ENCODE results near the gene GSE1.
A peak's percentile ranks its signal among the peaks of the same experiment; 100 is the strongest.

GSE1 gene

DNA sequence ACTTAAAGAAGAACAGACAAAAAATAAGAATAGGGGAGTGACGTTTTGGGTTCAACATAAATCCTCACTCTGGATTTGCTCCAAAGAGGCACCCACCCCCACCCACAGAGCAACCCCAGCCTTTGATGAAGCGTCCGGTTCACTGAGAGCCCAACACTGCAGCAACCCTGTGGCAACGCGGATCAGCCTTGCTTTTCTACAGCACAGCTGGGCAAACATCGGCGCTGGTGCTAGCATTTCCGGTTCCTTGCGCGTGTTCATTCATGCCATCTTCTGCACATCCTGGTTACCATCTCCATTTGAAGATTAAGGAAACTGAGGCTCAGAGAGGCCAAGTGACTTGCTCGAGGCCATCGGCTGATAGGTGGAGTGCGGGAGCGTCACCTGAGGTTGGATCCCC lies 84.3 kb downstream of the GSE1 start:
- DNase-seq (ENCODE audit: low spot score) (no peak), FAIRE-seq (no peak)

DNA sequence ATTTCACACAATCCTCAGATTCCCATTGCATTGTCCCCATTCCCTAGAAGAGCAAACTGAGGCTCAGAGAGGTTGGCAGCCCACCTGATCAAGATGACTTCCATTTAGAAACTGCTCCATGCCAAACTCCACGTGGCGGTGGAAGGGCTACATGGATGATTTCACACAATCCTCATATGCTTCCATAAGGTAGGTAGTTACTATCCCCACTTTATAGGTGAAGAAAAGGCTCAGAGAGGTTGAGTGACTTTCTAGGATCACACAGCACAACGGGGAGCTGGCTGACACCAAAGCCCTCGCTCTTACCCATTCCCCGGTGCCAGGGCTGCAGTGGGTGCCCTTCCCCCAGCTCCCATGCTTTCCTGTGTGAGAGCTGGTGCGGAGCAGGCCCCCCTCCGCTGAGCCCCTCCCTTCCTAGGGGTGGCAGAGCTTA lies 85.4 kb downstream of the GSE1 start:
- FAIRE-seq (no peak), DNase-seq (ENCODE audit: low spot score) (no peak)

DNA sequence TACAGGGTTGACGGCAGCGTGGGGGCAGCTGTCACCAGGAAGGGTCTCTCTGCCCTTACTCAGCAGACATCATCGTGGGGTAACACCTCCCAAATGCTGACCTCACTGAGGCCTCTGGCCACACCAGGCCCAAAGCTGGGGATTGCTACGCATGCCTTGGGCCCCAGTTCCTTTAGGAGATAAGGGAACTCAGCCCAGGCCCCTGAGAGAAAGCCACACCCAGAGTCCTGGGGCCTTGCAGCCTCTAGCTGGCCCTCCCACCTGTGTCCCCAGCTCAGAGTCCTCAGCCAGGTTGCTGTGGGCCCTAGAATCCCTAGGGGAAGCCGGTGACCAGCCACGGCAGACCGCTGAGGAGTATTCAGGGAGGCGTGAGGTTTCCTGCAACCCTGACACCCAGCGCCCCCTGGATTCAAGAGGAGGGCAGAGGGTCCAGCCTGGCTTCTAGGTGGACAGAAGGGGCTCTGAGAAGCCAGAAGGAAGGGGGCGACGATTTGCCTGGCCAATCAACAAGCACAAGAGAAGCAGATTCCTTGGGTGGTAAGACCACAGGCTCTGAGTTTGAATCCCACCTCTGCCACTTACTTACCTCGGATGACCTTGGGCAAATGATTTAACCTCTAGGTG lies 85.9 kb downstream of the GSE1 start:
- DNase-seq (ENCODE audit: low spot score) (no peak), FAIRE-seq (no peak)

DNA sequence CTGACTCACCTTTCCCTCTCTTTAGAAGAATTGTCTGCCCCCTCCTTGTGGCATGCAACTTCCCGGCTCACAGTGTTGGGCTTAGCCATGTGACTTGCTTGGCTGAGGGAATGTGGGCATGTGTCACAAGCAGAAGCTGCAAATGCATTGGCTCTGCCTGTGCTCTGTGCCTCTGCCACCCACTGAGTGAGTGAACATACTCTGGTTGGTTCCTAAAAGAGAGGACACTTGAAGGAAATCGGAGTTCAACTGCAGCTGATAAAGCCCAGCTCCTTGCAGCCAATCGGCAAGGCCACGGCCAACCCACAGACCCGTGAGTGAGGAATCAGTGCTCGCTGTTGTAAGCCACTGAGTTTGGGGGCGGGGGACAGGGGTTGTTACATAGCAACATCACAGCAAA lies 86.5 kb downstream of the GSE1 start:
- peak; percentile 62 for DNase-seq (ENCODE audit: low spot score)
- FAIRE-seq = peak; percentile 8

DNA sequence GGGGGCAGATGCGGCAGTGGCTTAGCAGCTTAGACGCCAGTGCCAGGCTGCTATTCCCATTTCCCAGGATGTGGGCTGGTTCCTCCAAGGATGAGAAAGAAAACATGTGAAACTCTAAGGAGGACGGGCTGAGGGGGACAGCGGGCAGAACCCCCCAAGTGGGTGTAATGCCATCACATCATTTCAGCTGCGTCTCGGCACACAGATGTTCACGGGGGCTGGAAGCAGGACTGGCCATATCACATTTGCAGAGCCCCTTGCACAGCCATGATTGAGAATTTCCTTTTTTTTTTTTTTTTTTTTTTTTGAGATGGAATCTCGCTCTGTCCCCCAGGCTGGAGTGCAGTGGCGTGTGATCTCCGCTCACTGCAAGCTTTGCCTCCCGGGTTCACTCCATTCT lies 90.9 kb downstream of the GSE1 start:
- DNase-seq (ENCODE audit: low spot score) = no peak
- FAIRE-seq = no peak

DNA sequence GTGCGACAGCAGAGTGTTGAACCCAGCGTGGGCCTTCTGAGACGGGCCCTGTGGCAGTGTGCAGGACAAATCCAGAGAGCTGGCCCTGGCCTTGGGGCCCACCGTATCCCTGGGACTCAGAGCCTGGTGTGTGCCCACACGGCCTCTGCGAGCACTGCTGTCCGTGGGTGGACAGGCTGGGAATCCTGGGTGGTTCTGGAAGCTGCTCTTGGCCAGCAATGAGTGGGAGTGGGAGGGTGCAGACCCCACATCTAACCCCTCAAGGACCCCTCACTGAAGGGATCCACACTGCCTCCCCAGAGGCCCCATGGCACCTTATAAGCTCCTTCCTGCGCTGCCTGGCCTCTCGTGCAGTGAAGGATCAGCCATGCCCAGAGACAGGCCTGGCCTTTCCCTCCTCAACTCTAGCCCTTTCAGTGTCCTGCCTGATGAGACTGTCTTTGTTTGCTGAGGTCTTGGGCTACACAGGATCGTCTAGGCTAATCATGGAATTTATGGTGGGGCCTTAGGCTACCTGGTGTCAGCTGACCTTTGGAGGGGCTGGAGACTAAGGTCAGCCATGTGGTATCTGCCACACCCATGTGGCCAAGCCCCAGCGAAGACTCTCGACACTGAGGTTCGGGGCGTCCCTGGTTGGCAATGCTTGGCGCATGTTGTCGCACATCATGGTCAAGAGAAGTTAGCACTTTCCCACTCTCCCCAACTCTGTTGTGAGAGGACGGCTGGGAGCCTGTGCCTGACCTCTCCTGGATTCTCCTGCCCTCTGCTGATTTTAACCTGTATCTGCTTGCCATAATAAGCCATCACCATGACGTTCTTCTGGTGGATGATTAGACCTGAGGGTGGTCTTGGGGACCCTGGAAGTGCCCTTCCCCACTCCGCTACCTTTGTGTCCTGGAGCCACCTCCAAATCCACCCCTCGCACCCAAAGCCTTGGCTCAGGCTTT lies 92.1 kb downstream of the GSE1 start:
- FAIRE-seq = no peak

DNA sequence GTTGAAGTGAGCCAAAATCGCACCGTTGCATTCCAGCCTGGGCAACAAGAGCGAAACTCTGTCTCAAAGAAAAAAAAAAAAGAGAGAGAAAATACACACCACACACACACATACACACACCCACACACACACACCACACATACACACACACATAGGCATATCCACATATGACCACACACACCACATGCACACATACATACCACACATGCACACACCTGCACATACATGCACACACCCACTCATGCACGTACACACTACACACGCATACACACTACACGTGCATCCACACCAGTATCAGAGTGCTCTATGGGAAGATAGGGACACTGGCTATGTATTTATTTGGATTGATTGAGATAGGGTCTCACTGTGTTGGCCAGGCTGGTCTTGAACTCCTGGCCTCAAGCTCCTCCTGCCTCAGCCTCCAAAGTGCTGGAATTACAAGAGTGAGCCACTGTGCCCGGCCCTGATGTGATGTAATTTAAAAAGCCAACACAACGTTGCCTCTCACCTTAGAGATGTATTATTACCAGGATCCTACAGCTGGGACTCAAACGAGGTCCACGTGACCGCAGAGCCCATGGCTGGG lies 93.4 kb downstream of the GSE1 start:
- DNase-seq (ENCODE audit: low spot score) (no peak), FAIRE-seq (no peak)

More for the DNA sequence above, 92.1 kb downstream of the GSE1 start:
- DNase-seq (ENCODE audit: low spot score) = no peak

DNA sequence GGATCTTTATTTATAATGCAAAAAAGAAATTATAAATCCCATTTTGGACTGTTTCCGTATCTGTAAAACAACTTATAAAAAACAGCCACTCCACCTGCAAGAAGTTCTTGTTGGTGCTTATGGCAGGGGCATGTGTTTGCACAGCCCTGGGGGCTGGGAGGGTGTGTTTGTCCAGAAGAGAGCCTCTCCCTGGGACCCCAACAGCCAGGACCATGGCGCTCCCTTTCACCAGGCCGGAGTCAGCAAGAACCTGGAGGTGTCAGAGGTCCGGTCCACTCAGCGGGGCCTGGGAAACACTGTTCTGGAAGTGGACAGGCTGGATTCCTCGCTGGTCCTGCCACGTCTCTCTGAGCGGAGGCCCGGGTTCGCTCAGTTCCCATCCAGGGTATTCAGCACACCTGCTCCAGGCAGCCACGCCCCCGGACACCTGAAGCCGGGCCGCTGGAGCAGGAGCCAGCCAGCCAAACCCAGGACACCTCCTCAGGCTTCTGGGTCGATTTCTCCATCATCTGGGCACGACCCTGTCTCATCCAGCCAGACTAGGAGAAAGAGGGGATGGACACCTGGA lies 94.5 kb downstream of the GSE1 start:
- FAIRE-seq (no peak), DNase-seq (ENCODE audit: low spot score) (no peak)

DNA sequence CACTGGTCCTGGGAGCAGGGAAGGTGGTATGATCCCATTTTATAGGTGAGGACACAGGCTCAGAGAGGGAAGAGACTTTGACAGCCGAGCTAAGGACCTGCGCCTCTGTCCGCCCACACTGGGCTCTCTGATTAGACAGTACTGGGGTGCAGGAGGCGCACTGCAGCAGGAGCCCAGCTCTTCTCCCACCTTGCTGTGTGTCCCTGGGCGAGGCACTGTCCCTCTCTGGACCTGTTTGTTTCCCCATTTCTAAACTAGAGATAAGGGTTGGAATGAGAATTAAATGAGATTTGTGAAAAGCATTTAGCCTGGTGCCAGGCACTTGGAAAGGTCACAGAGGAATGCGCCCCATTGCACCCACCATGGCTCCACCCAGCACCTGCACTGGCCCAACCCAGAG lies 95.2 kb downstream of the GSE1 start:
- DNase-seq (ENCODE audit: low spot score) (no peak), FAIRE-seq (no peak)

DNA sequence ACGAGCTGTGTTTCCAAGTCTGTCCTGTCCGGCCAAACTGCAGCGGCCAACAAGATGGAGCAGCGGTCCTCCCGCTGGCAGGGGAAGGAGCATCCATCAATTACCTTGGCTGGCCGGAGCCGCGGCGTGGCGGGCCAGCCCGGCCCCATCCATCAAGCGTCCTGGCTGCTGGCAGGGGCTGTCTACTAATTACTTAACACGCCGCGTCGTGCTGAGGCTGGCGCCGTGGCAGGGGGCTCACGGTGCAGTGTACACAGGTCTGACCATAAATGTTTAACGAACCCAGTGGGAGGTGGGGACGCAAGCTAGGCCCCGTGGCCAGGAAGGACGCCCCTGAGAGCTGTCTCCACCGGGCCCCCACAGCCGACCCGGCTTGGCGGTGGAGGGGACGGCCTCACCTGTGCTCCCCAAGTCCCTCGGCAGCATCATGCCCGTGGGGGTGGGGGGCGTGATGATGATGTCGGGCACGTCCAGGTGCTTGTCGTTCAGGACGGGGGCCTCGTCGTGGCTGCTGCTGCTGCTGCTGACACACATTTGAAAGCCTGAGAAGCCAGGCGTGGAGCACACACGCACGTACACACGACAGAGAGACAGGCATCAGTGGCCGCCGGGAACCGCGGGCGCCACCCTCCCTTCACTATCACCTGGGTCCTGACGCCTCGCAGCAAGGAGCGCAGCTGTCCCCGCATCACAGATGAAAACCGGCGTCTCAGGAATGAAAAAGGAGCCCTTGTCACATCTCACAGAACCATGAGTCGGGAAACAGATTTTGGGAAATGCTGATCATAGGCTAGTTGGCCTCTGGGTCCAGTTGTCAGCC lies 96.9 kb downstream of the GSE1 start:
- FAIRE-seq (no peak), DNase-seq (ENCODE audit: low spot score) (no peak)

DNA sequence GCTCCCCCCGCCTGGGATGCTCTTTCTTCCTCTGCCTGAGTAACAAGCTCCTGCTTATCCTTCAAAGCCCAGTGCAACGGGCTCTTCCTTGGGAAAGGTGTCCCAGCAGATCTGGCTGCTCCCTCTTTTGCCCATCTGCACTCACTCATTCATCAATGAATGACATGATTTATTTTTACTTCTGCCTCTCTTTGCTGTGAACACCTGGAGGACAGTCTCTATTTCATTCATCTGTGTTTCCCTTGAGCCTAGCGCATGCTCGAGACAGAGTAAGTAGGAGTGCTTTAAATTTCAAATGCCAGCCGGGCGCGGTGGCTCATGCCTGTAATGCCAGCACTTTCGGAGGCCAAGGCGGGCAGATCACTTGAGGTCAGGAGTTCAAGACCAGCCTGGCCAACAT lies 97.6 kb downstream of the GSE1 start:
- DNase-seq (ENCODE audit: low spot score) (no peak), FAIRE-seq (no peak)

DNA sequence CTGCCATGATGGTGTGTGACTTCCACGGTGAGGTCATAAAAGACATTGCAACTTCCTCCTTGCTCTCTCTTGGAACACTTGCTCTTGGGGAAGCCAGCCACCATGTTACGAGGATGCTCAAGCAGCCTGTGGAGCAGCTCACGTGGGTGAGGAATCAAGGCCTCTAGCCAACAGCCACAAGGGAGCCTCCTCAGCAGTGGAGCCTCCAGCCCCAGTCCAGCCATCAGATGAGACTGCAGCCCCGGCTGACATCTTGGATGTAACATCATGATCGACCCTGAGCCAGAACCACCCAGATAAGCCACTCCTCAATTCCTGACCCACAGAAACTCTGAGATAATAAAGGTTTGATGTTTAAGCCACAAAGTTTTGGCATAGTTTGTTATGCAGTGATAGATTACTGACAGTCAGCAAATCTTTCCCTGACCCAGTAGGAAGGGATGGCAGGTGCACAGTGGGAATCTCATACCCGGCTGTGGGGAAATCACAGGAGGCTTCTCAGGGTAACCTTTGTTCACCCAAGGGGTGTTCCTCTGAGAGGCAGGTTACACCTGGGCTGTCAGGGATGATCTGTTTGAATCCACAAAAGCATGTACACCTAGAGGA lies 99.0 kb downstream of the GSE1 start:
- no peak for FAIRE-seq
- no peak for DNase-seq (ENCODE audit: low spot score)

DNA sequence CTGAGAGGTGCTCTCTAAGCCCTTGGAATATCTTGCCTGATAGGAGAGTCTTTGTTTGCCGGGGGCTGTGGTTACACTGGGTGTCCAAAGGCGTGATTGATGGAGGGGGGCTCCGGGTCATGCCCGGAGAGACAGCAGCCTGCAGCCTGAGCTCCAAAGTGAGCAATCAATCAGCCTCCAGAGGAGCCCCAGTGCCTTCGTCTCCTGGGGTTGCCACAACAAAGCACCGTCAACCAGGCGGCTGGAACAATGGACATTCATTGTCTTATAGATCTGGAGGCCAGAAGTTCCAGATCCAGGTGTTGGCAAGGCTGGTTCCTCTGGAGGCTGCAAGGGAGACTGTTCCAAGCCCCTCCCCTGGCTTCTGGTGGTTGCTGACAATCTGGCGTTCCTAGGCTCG lies 99.7 kb downstream of the GSE1 start:
- no peak for FAIRE-seq

DNA sequence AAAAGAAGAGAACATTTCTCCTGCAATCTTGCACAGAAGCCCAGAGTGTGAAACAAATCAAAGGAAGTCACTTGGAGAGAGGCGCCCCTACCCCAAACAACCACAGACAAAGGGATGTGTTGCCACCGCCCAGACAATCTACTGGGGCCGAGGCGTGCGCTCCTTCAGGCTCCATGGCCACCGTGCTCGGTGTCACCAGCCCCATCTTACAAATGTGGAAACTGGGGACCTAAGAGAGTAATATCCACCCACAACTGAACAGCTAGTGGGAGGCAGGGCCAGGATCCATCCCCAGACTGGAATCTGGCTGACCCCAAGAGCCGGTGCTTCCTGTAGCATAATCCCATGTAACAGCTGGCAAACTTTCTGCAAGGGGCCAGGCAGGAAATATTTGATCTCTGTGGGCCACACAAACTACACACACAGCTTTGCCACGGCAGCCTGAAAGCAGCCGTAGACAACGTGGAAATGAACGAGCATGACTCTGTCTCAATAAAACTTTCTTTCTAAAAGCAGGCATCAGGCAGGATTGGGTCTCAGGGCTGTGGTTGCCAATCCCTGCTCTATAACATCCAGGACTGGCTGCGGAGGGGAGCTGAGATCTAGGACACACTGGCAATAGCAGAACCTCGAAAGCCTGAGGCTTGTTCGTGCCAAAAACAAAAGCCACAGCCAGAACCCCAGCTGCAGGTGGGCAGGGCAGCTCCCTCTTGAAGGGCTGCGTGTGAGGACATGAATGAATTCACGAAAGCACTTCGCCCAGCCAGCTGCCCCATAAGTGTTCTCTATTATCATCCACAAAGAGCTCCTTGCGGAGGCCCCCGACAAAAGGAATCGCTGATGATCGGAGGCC lies 102.3 kb downstream of the GSE1 start:
- no peak for DNase-seq (ENCODE audit: low spot score)

More for the DNA sequence above, 99.7 kb downstream of the GSE1 start:
- no peak for DNase-seq (ENCODE audit: low spot score)

DNA sequence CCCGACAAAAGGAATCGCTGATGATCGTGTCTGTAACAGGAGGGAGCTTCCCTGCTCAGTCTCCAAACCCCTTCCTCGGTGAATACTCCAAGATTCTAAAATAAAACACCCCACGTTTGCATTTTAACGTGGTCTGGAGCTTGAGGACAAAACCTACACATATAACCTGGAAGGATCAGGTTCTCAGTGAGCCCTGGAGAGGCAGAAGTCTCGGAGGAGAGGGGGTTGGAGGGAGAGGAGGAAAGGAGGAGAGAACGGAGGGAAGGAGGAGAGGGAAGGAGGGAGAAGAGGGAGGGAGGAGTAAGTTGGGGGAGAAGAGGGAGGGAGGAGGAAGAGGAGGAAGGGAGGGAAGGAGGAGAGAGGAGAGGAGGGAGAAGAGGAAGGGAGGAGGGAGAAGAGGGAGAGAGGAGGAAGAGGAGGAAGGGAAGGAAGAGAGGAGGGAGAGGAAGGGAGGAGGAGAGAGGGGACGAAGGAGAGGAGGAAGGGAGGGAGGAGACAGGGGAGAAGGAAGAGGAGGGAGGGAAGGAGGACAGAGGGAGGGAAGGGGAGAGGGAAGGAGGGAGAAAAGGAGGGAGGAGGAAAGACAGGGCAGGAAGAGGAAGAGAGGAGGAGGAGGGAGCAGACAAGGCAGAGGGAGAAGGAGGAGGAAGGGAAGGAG lies 103.0 kb downstream of the GSE1 start:
- no peak for DNase-seq (ENCODE audit: low spot score)
- no peak for FAIRE-seq

More for the DNA sequence above, 102.3 kb downstream of the GSE1 start:
- no peak for FAIRE-seq

DNA sequence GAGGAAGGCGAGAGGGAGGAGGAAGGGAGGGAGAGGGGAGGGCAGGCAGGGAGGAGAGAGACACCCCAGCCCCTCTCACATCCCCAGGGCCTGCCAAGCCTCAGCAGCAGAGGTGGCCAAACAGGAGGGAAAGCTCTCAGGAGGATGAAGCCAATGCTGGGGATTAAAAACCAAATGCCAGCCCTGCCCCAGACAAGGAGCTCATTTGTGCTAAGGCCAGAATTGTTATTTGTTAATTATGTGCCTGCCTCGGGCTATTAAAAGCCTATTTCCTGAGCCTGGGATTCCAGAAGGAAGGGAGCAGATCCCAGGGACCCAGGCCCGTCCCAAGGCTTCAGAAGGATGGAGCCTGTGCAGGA lies 103.5 kb downstream of the GSE1 start:
- no peak for DNase-seq (ENCODE audit: low spot score)
- FAIRE-seq = no peak

DNA sequence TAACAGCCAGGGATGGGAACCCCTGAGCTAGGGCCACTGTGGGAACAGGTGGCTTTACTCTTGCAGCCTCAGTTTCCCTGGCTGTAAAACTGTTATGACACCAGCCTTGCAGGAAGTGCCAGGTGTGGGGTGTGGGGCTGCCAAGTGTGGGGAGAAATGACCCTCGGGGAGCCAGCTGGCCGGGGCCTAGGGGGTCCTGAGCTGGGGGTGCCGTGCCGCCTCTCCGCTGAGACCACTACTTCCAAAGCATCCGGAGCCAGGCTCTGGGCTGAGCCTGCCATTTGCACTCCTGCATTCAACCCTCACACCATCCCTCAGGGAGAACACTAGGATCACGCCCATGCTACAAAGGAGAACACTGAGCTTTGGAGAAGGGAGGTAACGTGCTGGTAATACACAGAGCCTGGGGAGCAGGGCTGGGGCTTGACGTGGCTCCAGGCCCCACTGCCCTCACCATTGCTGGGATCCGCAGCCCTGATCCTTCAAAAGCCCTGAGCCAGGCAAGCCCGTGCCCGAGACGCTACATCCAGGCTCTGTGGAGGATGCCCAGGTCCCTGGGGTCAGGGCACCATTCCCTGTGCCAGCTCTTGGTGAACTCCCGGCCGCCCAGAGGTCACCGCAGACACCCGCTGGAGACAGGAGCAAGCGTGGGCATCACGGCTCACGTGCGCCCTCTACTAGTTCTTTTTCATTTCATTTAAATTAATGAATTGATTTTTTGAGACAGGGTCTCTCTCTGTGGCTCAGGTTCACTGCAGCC lies 104.5 kb downstream of the GSE1 start:
- FAIRE-seq (no peak), DNase-seq (ENCODE audit: low spot score) (peak; percentile 34)

DNA sequence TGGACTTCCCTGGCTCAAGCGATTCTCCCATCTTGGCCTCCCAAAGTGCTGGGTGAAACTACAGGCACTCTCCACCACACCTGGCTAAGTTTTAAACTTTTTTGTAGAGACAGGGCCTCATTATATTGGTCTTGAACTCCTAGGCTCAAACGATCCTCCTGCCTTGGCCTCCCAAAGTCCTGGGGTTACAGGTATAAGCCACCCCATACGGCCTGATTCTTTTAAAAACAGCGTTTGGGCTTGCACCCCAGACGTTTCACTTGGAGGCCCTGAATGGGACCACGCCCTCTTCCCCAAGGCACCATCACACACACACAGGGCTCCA lies 105.0 kb downstream of the GSE1 start:
- no peak for DNase-seq (ENCODE audit: low spot score)
- no peak for FAIRE-seq

DNA sequence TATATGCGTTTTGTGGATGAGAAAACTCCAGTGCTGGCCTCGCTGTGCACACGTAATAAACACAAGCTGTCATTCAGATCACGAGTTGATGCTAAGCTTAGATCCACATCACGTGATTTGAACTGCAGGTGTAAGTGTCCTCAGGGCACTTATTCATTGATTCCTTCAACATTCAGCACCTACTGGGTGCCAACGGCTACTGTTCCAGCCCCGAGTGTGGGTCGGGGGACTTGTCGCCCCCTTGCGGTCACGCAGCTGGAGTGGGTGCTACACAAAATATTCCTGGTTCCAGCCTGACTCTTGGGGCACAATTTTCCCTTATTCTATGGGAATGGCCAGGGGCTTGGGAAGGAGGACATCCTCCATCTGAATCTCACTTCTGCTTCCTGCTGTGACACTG lies 105.6 kb downstream of the GSE1 start:
- DNase-seq (ENCODE audit: low spot score) (no peak), FAIRE-seq (no peak)

Measured in RCC 7860 (cell line).